GM23338 (cell line): ENCODE data around the gene TSC22D3. TPM values are rescaled to one million over a fixed set of nuclear protein-coding genes. Genes with fewer than 3 reads are reported as not detected.

Experiments used
- ATAC-seq: fragments of 200-7000 bp; cut with Tn5 transposase; 3 replicates; pipeline ENCODE4 v1.9.1; 2020
- DNase-seq: peaks from one replicate; pipeline ENCODE4 v3.0.0-alpha.2; 2015; ENCODE audit warnings: low spot score
- H2AFZ ChIP-seq: fragments of 200-600 bp; sonication (generic); 2 replicates; pipeline ENCODE4 v1.8.0; 2016; ENCODE audit warnings: antibody characterized with exemption, mild to moderate bottlenecking, moderate library complexity
- H3F3A ChIP-seq: fragments of 200-600 bp; sonication (generic); replicated peaks from 2 replicates; pipeline ENCODE4 v1.8.0; 2017; ENCODE audit warnings: antibody characterized with exemption, mixed run types, low read depth
- H3K27ac ChIP-seq: fragments of 200-600 bp; sonication (generic); 2 replicates; pipeline ENCODE4 v1.6.1; 2016; ENCODE audit warnings: low read depth
- H3K27me3 ChIP-seq: fragments of 200-600 bp; sonication (generic); 2 replicates; pipeline ENCODE4 v1.8.0; 2016; ENCODE audit warnings: mild to moderate bottlenecking, mixed run types, moderate library complexity; ENCODE audit not compliant: insufficient read depth
- H3K36me3 ChIP-seq: fragments of 200-600 bp; sonication (generic); 2 replicates; pipeline ENCODE4 v1.8.0; 2016; ENCODE audit warnings: mild to moderate bottlenecking; ENCODE audit not compliant: insufficient read depth
- H3K4me1 ChIP-seq: fragments of 200-600 bp; sonication (generic); 2 replicates; pipeline ENCODE4 v1.8.0; 2016; ENCODE audit warnings: mild to moderate bottlenecking, moderate library complexity; ENCODE audit not compliant: insufficient read depth
- H3K4me2 ChIP-seq: fragments of 200-600 bp; sonication (generic); 2 replicates; pipeline ENCODE4 v1.7.1; 2017; ENCODE audit warnings: mixed run types
- H3K4me3 ChIP-seq: fragments of 200-600 bp; sonication (generic); 2 replicates; pipeline ENCODE4 v1.6.1; 2016; ENCODE audit warnings: mixed run types
- H3K79me2 ChIP-seq: fragments of 200-600 bp; sonication (generic); replicated peaks from 2 replicates; pipeline ENCODE4 v1.8.0; 2017; ENCODE audit warnings: mild to moderate bottlenecking; ENCODE audit not compliant: insufficient read depth
- H3K9me2 ChIP-seq: fragments of 200-600 bp; sonication (generic); 2 replicates; pipeline ENCODE4 v1.8.0; 2017; ENCODE audit not compliant: insufficient read depth
- H4K20me1 ChIP-seq: fragments of 200-600 bp; sonication (generic); replicated peaks from 2 replicates; pipeline ENCODE4 v1.8.0; 2017; ENCODE audit warnings: mild to moderate bottlenecking; ENCODE audit not compliant: insufficient read depth
- H3K27ac Mint-ChIP-seq: 2 replicates; pipeline ENCODE4 v1.8.0; 2020; ENCODE audit warnings: inconsistent platforms, mild to moderate bottlenecking, moderate library complexity, mixed read lengths
- H3K27me3 Mint-ChIP-seq: 3 replicates; pipeline ENCODE4 v1.8.0; 2022; ENCODE audit warnings: low read depth, mild to moderate bottlenecking, moderate library complexity, mixed read lengths, inconsistent platforms; ENCODE audit not compliant: insufficient read depth, poor library complexity
- H3K36me3 Mint-ChIP-seq: 3 replicates; pipeline ENCODE4 v1.8.0; 2021; ENCODE audit warnings: low read depth, mild to moderate bottlenecking, inconsistent platforms, moderate library complexity, mixed read lengths
- H3K4me1 Mint-ChIP-seq: 3 replicates; pipeline ENCODE4 v1.8.0; 2020; ENCODE audit warnings: mild to moderate bottlenecking, inconsistent platforms, mixed read lengths
- H3K4me3 Mint-ChIP-seq: 3 replicates; pipeline ENCODE4 v1.8.0; 2021; ENCODE audit warnings: moderate library complexity, mild to moderate bottlenecking, inconsistent platforms, mixed read lengths
- H3K9me3 Mint-ChIP-seq: 3 replicates; pipeline ENCODE4 v1.8.0; 2020; ENCODE audit warnings: moderate library complexity, mild to moderate bottlenecking, inconsistent platforms, mixed read lengths
- CREB1 ChIP-seq: fragments of 250-450 bp; sonication (Bioruptor Pico); IDR thresholded peaks from 2 replicates; pipeline ENCODE4 v1.5.0; 2020; ENCODE audit warnings: low read depth, mild to moderate bottlenecking, moderate library complexity
- CTCF ChIP-seq, 2 experiments: fragments of 200-600 bp in 1 of 2; sonication (generic) in 1 of 2; conservative IDR thresholded peaks; 2 replicates each; pipeline versions ENCODE4 v1.5.1 to v1.6.1; 2016 to 2017; ENCODE audit warnings: antibody characterized with exemption in 2 of 2, low read depth in 2 of 2, mild to moderate bottlenecking in 2 of 2, moderate library complexity in 1 of 2
- ETS1 ChIP-seq: IDR thresholded peaks from 2 replicates; pipeline ENCODE4 v1.6.1; 2016; ENCODE audit warnings: antibody characterized with exemption
- EZH2 ChIP-seq: fragments of 200-600 bp; sonication (generic); IDR thresholded peaks from one replicate; pipeline ENCODE4 v1.8.0; 2017; ENCODE audit warnings: antibody characterized with exemption, mild to moderate bottlenecking, low read depth; ENCODE audit not compliant: unreplicated experiment
- EZH2phosphoT487 ChIP-seq: fragments of 200-600 bp; sonication (generic); IDR thresholded peaks from one replicate; pipeline ENCODE4 v1.8.1; 2018; ENCODE audit warnings: antibody characterized with exemption; ENCODE audit not compliant: unreplicated experiment
- JUNB ChIP-seq: IDR thresholded peaks from one replicate; pipeline ENCODE4 v1.6.1; 2016; ENCODE audit warnings: antibody characterized with exemption; ENCODE audit not compliant: unreplicated experiment
- NANOG ChIP-seq: IDR thresholded peaks from 2 replicates; pipeline ENCODE4 v1.6.1; 2016; ENCODE audit warnings: antibody characterized with exemption, borderline replicate concordance
- POLR2AphosphoS5 ChIP-seq: IDR thresholded peaks from 2 replicates; pipeline ENCODE4 v1.6.1; 2016; ENCODE audit warnings: antibody characterized with exemption, low read depth
- REST ChIP-seq: IDR thresholded peaks from one replicate; pipeline ENCODE4 v1.6.1; 2018; ENCODE audit warnings: antibody characterized with exemption; ENCODE audit not compliant: unreplicated experiment
- STAT1 ChIP-seq: IDR thresholded peaks from one replicate; pipeline ENCODE4 v1.6.1; 2016; ENCODE audit warnings: antibody characterized with exemption; ENCODE audit not compliant: unreplicated experiment
- ZNF114 ChIP-seq: fragments of 250-450 bp; sonication (Bioruptor Pico); IDR thresholded peaks from 2 replicates; pipeline ENCODE4 v1.5.0; 2020; ENCODE audit warnings: mild to moderate bottlenecking, moderate library complexity
- ZNF331 ChIP-seq: fragments of 250-450 bp; sonication (Bioruptor Pico); IDR thresholded peaks from 2 replicates; pipeline ENCODE4 v1.5.0; 2020; ENCODE audit warnings: low read depth, mild to moderate bottlenecking, moderate library complexity
- ZNF462 ChIP-seq: fragments of 250-450 bp; sonication (Bioruptor Pico); IDR thresholded peaks from 2 replicates; pipeline ENCODE4 v1.5.0; 2020; ENCODE audit warnings: mild to moderate bottlenecking, moderate library complexity
- polyA plus RNA-seq: library from polyadenylated mRNA; unstranded; fragments of >200 nt; fragmentation: Nextera tagmentation; extraction: Ambion mirVana; gene quantifications from 2 replicates; pipeline ENCODE4 v1.2.1, GENCODE V29; 2016
- total RNA-seq: library from RNA; depleted of rRNA; stranded (reverse); fragments of >200 nt; shearing (Covaris generic); gene quantifications from 2 replicates; pipeline ENCODE4 v1.2.3, GENCODE V29; 2014

Gene TSC22D3
- total and polyA plus RNA-seq, 2 experiments from 2014 or later, result 12.6 to 20.0 TPM

- H3K36me3 Mint-ChIP-seq, result no peaks in the 10 kb centered on the region
- H4K20me1 ChIP-seq, result no peaks in the 10 kb centered on the region
- H3K36me3 ChIP-seq, result no peaks in the 10 kb centered on the region
- no peak overlapping the region for H3K4me3 ChIP-seq
- H3K9me3 Mint-ChIP-seq, result no peaks in the 10 kb centered on the region
- no peaks in the 10 kb centered on the region for H3K79me2 ChIP-seq
- no peak overlapping the region for H3K27ac Mint-ChIP-seq
- H3K9me2 ChIP-seq, result no peaks in the 10 kb centered on the region
- H3K4me2 ChIP-seq, result no peak overlapping the region
- H3K4me1 Mint-ChIP-seq, result peaks cover 6% of the 10 kb centered on the region; the same call in 1 of the 3 replicates
- H3F3A ChIP-seq, result no peaks in the 10 kb centered on the region
- ATAC-seq, result no peak
- H3K27me3 Mint-ChIP-seq, result peaks cover 11% of the 10 kb centered on the region
- H3K27ac ChIP-seq, result no peak overlapping the region
- H3K4me1 ChIP-seq, result peaks cover 3% of the 10 kb centered on the region; the same call in 1 of the 2 replicates
- no peak for DNase-seq
- no peak overlapping the region for H2AFZ ChIP-seq
- TF ChIP-seq EZH2phosphoT487, result no peak
- no peak for TF ChIP-seq ETS1
- TF ChIP-seq CREB1 (CRISPR knock-in tag), result no peak
- no peak for TF ChIP-seq EZH2
- TF ChIP-seq NANOG, result no peak
- TF ChIP-seq JUNB, result no peak
- no peak for TF ChIP-seq ZNF462
- no peak for TF ChIP-seq STAT1
- no peak for TF ChIP-seq REST
- no peak for TF ChIP-seq ZNF331 (CRISPR knock-in tag)
- TF ChIP-seq CTCF (conservative IDR thresholded peaks at IDR 0.05; ENCODE audit: low read depth in 2 of 2), result no peak
- TF ChIP-seq POLR2AphosphoS5, result no peak
- TF ChIP-seq ZNF114 (CRISPR knock-in tag), result no peak
- no peak overlapping the region for H3K4me3 Mint-ChIP-seq
- peaks cover 13% of the 10 kb centered on the region for H3K27me3 ChIP-seq
Observed at GRCh38 chrX:107780525-107780924, 4.9 kb upstream of the TSC22D3 start.
